ENCODE measurements around the gene FAM222A.

The FAM222A gene

DNA sequence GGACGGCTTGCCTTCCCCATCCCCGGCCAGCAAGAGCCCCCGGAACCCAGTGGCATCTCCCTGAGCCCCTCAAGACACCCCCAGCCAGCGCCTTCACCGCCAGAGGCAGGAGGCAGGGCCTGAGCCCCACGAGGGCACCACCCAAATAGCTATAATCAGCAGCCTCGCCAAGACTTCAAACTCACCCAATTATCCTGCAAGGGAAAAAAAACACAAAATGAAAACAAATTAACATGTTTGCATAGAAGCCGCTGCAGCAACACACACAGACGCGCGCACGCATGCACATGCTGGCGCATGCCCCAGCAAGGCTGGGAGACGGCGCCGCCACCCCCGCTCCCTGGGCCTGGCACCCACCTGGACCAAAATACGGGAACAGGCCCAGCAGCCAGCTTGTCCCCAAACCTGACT is 15.8 kb downstream of the FAM222A start:
- H3K36me3 ChIP-seq (ENCODE audit: control insufficient read depth in 1 of 2, insufficient read depth in 2 of 2, low read length in 2 of 2) = no peaks in the 10 kb centered on the region
- no peaks in the 10 kb centered on the region for H3K27me3 ChIP-seq (ENCODE audit: low read depth, low read length)
- no peaks in the 10 kb centered on the region for H3K9me3 ChIP-seq (ENCODE audit: control insufficient read depth in 1 of 2, low read length in 2 of 2)
- no peak overlapping the region for H3K27ac ChIP-seq (ENCODE audit: low read length)
- peaks cover 0 to 25% of the 10 kb centered on the region in 2 donors for H3K4me1 ChIP-seq (ENCODE audit: control insufficient read depth in 1 of 2, insufficient read depth in 2 of 2, low read length in 2 of 2)
- H3K4me3 ChIP-seq (ENCODE audit: low read depth in 1 of 2, low read length in 2 of 2) = no peak overlapping the region

DNA sequence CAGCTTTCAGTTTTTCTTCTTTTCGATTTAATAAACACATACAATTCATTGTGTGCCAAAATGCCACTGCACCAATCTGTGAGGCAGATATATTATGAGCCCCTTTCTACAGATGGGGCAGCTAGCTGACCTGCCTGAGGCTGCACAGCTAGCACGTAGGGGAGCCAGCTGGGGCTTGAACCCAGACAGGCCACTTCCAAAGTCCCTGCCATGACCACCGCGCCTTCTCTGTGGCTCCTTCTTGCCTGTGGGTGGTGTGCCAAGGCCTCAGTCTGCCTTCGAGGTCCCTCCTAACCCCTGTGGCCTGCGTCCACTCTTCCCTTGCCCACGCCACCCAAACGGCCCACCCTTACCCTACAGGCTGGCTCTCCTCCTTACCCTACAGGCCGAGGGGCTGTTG is 16.2 kb downstream of the FAM222A start:
- Histone ChIP-seq H3K27ac (ENCODE audit: low read length) (no peak overlapping the region), H3K36me3 (ENCODE audit: control insufficient read depth in 1 of 2, insufficient read depth in 2 of 2, low read length in 2 of 2) (no peaks in the 10 kb centered on the region), H3K4me1 (ENCODE audit: control insufficient read depth in 1 of 2, insufficient read depth in 2 of 2, low read length in 2 of 2) (peaks cover 0 to 20% of the 10 kb centered on the region in 2 donors), H3K9me3 (ENCODE audit: control insufficient read depth in 1 of 2, low read length in 2 of 2) (no peaks in the 10 kb centered on the region), H3K27me3 (ENCODE audit: low read depth, low read length) (no peaks in the 10 kb centered on the region), H3K4me3 (ENCODE audit: low read depth in 1 of 2, low read length in 2 of 2) (no peak overlapping the region)

GRCh38 chr12:109730306-109731145 is 16.9 kb downstream of the FAM222A start:
- H3K36me3 ChIP-seq (ENCODE audit: control insufficient read depth in 1 of 2, insufficient read depth in 2 of 2, low read length in 2 of 2) = no peaks in the 10 kb centered on the region
- H3K4me1 ChIP-seq (ENCODE audit: control insufficient read depth in 1 of 2, insufficient read depth in 2 of 2, low read length in 2 of 2) = peaks cover 0 to 13% of the 10 kb centered on the region in 2 donors
- no peak overlapping the region for H3K4me3 ChIP-seq (ENCODE audit: low read depth in 1 of 2, low read length in 2 of 2)
- H3K9me3 ChIP-seq (ENCODE audit: control insufficient read depth in 1 of 2, low read length in 2 of 2) = no peaks in the 10 kb centered on the region
- H3K27ac ChIP-seq (ENCODE audit: low read length) = no peak overlapping the region
- H3K27me3 ChIP-seq (ENCODE audit: low read depth, low read length) = no peaks in the 10 kb centered on the region

GRCh38 chr12:109731231-109731731 is 17.7 kb downstream of the FAM222A start:
- Histone ChIP-seq H3K9me3 (ENCODE audit: control insufficient read depth in 1 of 2, low read length in 2 of 2) (no peaks in the 10 kb centered on the region), H3K4me1 (ENCODE audit: control insufficient read depth in 1 of 2, insufficient read depth in 2 of 2, low read length in 2 of 2) (peaks cover 0 to 7% of the 10 kb centered on the region in 2 donors), H3K27ac (ENCODE audit: low read length) (no peak overlapping the region), H3K27me3 (ENCODE audit: low read depth, low read length) (no peaks in the 10 kb centered on the region), H3K36me3 (ENCODE audit: control insufficient read depth in 1 of 2, insufficient read depth in 2 of 2, low read length in 2 of 2) (no peaks in the 10 kb centered on the region), H3K4me3 (ENCODE audit: low read depth in 1 of 2, low read length in 2 of 2) (no peak overlapping the region)

GRCh38 chr12:109731806-109732205 is 18.2 kb downstream of the FAM222A start:
- no peaks in the 10 kb centered on the region for H3K27me3 ChIP-seq (ENCODE audit: low read depth, low read length)
- no peak overlapping the region for H3K4me3 ChIP-seq (ENCODE audit: low read depth in 1 of 2, low read length in 2 of 2)
- no peaks in the 10 kb centered on the region for H3K36me3 ChIP-seq (ENCODE audit: control insufficient read depth in 1 of 2, insufficient read depth in 2 of 2, low read length in 2 of 2)
- H3K4me1 ChIP-seq (ENCODE audit: control insufficient read depth in 1 of 2, insufficient read depth in 2 of 2, low read length in 2 of 2) = peaks cover 0 to 2% of the 10 kb centered on the region in 2 donors
- H3K9me3 ChIP-seq (ENCODE audit: control insufficient read depth in 1 of 2, low read length in 2 of 2) = no peaks in the 10 kb centered on the region
- H3K27ac ChIP-seq (ENCODE audit: low read length) = no peak overlapping the region

- Histone ChIP-seq H3K27me3 (ENCODE audit: low read depth, low read length) (no peaks in the 10 kb centered on the region), H3K36me3 (ENCODE audit: control insufficient read depth in 1 of 2, insufficient read depth in 2 of 2, low read length in 2 of 2) (no peaks in the 10 kb centered on the region), H3K4me1 (ENCODE audit: control insufficient read depth in 1 of 2, insufficient read depth in 2 of 2, low read length in 2 of 2) (no peaks in the 10 kb centered on the region), H3K4me3 (ENCODE audit: low read depth in 1 of 2, low read length in 2 of 2) (no peak overlapping the region), H3K9me3 (ENCODE audit: control insufficient read depth in 1 of 2, low read length in 2 of 2) (no peaks in the 10 kb centered on the region), H3K27ac (ENCODE audit: low read length) (no peak overlapping the region)
Measured at GRCh38 chr12:109732321-109733305, 19.0 kb downstream of the FAM222A start.

- Histone ChIP-seq H3K9me3 (ENCODE audit: control insufficient read depth in 1 of 2, low read length in 2 of 2) (no peaks in the 10 kb centered on the region), H3K4me1 (ENCODE audit: control insufficient read depth in 1 of 2, insufficient read depth in 2 of 2, low read length in 2 of 2) (no peaks in the 10 kb centered on the region), H3K4me3 (ENCODE audit: low read depth in 1 of 2, low read length in 2 of 2) (no peak overlapping the region), H3K27me3 (ENCODE audit: low read depth, low read length) (no peaks in the 10 kb centered on the region), H3K36me3 (ENCODE audit: control insufficient read depth in 1 of 2, insufficient read depth in 2 of 2, low read length in 2 of 2) (no peaks in the 10 kb centered on the region), H3K27ac (ENCODE audit: low read length) (no peak overlapping the region)
Measured at GRCh38 chr12:109734219-109735000, 20.8 kb downstream of the FAM222A start.

DNA sequence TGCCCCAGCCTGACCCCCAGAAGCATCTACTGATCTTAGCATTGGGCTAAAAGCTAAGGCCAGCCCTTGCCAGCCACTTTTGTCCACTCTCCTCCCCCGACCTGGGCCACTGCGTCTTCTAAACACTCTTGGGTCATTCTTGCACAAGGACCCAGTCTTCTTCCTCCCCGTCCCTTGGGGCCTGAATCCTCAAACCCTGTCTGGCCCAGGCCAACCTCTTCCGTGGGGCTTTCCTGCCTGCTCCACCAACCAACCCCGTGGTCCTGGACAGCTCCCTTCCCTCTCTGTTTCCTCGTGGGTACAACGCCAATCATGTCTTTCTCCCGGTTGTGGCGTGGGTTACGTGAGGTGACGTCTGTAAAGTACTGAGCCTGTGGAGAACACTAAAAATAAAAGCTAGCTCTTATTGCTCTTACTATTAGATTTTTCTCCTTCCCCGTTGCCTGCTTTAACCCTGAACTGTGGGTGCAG is 21.5 kb downstream of the FAM222A start:
- Histone ChIP-seq H3K27ac (ENCODE audit: low read length) (no peak overlapping the region), H3K4me3 (ENCODE audit: low read depth in 1 of 2, low read length in 2 of 2) (no peak overlapping the region), H3K27me3 (ENCODE audit: low read depth, low read length) (no peaks in the 10 kb centered on the region), H3K9me3 (ENCODE audit: control insufficient read depth in 1 of 2, low read length in 2 of 2) (no peaks in the 10 kb centered on the region), H3K36me3 (ENCODE audit: control insufficient read depth in 1 of 2, insufficient read depth in 2 of 2, low read length in 2 of 2) (no peaks in the 10 kb centered on the region), H3K4me1 (ENCODE audit: control insufficient read depth in 1 of 2, insufficient read depth in 2 of 2, low read length in 2 of 2) (no peaks in the 10 kb centered on the region)

GRCh38 chr12:109735825-109736551 is 22.4 kb downstream of the FAM222A start:
- Histone ChIP-seq H3K4me1 (ENCODE audit: control insufficient read depth in 1 of 2, insufficient read depth in 2 of 2, low read length in 2 of 2) (no peaks in the 10 kb centered on the region), H3K36me3 (ENCODE audit: control insufficient read depth in 1 of 2, insufficient read depth in 2 of 2, low read length in 2 of 2) (no peaks in the 10 kb centered on the region), H3K27ac (ENCODE audit: low read length) (no peak overlapping the region), H3K4me3 (ENCODE audit: low read depth in 1 of 2, low read length in 2 of 2) (no peak overlapping the region), H3K27me3 (ENCODE audit: low read depth, low read length) (no peaks in the 10 kb centered on the region), H3K9me3 (ENCODE audit: control insufficient read depth in 1 of 2, low read length in 2 of 2) (no peaks in the 10 kb centered on the region)

DNA sequence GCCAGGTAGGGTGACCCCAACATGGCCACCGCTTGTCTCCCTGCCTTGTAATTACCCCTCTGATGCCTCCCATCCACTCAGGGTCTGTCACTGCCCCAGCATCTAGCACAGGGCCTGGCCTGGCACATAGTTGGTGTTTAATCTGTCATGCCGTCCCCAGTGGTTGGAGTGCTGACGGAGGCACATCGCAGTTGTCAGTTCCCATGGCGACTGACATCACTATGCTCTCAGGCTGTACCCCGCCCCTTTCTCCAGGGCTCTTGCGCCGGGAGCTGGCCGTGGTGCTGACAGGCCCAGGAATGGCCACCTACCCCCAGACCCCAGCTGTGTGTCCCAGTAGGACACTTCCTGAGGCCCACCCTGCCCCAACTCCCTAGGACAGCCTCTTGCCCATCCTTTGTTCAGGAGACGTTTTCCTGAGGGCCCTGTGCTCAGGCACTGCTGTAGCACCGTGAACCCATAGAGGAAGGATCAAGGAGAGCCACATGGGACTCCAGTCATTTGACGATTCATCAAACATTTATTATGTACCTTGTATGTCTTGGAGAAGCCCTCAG is 23.0 kb downstream of the FAM222A start:
- H3K27ac ChIP-seq (ENCODE audit: low read length) = no peak overlapping the region
- no peaks in the 10 kb centered on the region for H3K9me3 ChIP-seq (ENCODE audit: control insufficient read depth in 1 of 2, low read length in 2 of 2)
- no peaks in the 10 kb centered on the region for H3K36me3 ChIP-seq (ENCODE audit: control insufficient read depth in 1 of 2, insufficient read depth in 2 of 2, low read length in 2 of 2)
- no peaks in the 10 kb centered on the region for H3K4me1 ChIP-seq (ENCODE audit: control insufficient read depth in 1 of 2, insufficient read depth in 2 of 2, low read length in 2 of 2)
- no peak overlapping the region for H3K4me3 ChIP-seq (ENCODE audit: low read depth in 1 of 2, low read length in 2 of 2)
- no peaks in the 10 kb centered on the region for H3K27me3 ChIP-seq (ENCODE audit: low read depth, low read length)

Measured in muscle layer of duodenum (tissue), 2 donors.